Daoy (cell line): ENCODE data around the gene STOX1. TPM values are rescaled to one million over a fixed set of nuclear protein-coding genes. Genes with fewer than 3 reads are reported as not detected.
"Not testable (repeated sequence)": the region's sequence is repeated elsewhere in the genome, so short reads cannot be mapped to it uniquely, and the experiment has no call there.

Source experiments
- DNase-seq: peaks from one replicate; pipeline ENCODE4 v3.0.0-alpha.2; 2015; ENCODE audit warnings: low read depth
- total RNA-seq: library from RNA; depleted of rRNA; stranded (reverse); fragments of >200 nt; shearing (Covaris generic); gene quantifications from 2 replicates; pipeline ENCODE4 v1.2.3, GENCODE V29; 2014

Gene STOX1
- total RNA-seq, 1 experiment from 2014 or later = 3.0 TPM

DNA sequence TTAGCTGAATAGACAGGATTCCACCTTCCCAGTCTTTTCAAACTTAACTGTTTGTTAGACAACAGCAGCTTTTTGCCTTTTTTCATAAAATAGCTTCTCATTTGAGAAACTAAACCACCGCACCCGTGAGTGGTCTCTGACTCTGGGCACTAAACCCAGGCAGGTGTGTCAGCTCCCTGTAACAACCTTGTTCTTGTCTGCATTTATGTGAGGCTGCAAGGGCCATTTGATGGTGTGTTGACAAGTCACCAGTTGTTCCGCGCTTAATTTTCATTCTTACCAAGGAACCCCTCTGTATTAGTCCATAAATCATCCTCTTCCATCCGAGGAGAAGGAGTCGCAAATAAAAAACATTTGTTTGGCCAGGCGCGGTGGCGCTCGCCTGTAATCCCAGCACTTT, 1.5 kb downstream of the STOX1 start:
- no peak for DNase-seq

DNA sequence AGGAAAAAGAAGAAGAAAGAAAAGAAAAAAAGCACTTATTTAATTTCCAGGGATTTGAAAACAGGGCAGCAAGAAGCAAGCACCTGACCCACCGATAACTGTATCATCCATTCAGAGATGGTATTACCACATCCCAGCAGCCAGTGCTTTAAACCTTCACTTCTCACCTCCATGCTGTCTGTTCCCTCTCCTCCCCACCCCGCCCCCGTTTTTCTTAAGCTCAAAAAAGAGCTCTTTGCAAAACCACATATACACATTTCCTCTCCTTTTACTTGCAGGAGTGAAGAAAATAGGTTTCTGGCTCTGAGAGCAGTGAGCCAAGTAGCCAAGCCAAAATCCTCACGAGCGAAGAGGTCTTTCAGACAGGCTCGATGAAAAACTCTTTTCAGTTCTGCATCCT, 2.2 kb downstream of the STOX1 start:
- no peak for DNase-seq

DNA sequence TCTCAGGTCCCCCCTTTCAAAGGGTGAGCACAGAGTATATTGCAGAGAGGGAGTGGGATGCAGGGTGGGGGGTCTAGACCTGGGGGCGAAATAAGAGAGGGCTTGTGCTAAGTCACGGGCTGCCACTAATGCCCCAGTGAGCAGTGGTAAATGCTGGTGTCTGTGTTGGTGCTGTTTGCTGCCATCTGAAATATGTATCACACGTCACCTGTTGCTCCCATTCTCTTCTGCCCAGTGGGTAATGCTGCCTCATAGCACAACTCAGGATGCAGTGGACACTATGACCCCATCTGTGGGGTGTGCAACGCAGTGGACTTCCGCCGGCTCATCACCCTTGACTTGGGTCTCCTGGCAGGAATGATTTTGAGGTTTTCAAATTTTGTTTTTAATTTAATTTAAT, 2.6 kb downstream of the STOX1 start:
- DNase-seq = no peak

DNA sequence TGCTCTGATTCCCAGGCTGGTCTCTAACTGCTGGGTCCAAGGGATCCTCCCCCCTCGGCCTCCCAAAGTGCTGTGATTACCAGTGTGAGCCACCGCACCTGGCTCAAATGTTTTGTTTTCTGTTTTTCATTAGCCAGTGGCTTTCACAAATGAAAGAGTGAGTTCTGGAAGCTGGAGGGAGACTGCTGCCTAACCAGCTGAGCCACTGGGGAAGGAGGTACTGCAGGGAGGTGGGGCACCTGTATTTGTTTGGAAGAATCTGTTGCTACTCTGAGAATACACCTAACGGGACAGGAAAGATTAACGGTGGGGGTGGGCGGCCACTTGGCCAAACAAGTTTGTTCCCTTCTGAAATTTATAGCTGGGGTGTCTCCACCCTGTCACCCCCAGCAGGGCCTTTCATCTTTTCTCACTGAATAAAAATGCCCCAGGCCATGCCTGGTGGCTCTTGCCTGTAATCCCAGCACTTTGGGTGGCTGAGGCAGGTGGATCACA, 4.7 kb downstream of the STOX1 start:
- no peak for DNase-seq

DNA sequence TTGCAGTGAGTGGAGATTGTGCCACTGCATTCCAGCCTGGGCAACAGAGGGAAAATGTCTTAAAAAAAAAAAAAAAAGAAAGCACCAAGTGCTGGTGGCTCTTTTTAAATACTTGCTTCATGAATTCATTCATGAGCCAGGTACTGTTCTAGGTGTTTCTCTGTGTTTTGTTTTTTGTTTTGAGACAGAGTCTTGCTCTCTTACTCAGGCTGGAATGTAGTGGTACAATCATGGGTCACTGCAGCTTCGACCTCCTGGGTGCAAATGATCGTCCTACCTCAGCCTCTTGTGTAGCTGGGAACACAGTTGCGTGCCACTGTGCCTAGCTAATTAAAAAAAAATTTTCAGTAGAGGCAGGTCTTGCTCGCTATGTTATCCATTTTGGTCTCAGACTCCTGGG, 5.3 kb downstream of the STOX1 start:
- DNase-seq = no peak

DNA sequence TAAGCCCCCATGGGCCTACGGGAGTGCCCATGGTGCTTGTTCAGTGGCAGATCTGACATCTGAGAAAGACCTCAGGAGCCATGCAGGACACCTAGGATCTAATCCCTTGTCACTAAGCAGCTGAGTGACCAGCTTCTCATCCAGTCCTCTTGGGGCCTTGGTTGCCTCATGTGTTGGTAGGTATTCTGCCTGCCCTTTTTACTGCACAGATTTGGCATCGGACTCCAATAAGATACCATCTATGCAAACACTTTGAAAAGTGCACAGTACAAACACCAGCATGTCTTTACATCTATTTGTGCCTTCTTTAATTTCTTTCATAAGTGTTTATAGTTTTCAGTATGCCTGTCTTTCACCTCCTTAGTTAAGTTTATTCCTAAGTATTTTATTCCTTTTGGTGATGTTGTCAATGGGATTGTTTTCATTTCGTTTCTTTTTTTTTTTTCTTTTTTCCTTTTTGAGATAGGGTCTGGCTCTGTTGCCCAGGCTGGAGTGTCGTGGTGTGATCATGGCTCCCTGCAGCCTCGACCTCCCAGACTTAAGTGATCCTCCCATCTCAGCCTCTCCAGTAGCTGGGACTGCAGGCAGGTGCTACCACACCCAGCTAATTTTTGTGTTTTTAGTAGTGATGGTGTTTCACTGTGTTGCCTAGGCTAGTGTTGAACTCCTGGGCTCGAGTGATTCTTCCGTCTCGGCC, 10.4 kb downstream of the STOX1 start:
- DNase-seq = no peak

DNA sequence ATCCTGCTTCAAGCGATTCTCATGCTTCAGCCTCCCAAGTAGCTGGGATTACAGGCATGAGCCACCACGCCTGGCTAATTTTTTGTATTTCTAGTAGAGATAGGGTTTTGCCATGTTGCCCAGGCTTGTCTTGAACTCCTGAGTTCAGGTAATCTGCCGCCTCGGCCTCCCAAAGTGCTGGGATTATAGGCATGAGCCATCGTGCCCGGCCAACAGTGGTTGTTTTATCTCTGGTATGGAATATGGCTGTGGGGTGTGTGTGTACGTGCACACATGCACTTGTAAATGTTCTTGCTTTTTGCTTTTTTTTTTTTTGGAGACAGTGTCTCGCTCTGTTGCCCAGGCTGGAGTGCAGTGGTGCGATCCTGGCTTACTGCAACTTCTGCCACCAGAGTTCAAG, 13.3 kb downstream of the STOX1 start:
- DNase-seq = not testable (repeated sequence)

DNA sequence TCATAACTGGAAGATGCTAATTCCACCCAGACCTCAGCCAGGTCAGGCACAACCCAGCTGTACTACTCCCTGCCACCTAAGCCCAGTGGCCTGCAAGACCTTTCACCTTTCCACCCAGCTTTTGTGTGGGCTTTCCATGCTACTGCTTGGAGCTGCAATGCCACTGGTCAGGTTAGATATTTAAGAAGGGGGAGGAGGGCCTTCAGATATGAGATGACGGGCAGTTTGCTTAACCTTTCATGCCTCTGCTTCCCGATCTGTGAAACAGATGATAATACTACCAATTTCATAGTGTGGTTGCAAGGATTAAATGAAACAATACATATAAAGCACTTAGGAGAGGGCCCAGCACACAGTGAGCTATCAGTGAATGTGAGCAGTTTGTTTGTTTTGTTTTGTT, 20.9 kb downstream of the STOX1 start:
- no peak for DNase-seq

DNA sequence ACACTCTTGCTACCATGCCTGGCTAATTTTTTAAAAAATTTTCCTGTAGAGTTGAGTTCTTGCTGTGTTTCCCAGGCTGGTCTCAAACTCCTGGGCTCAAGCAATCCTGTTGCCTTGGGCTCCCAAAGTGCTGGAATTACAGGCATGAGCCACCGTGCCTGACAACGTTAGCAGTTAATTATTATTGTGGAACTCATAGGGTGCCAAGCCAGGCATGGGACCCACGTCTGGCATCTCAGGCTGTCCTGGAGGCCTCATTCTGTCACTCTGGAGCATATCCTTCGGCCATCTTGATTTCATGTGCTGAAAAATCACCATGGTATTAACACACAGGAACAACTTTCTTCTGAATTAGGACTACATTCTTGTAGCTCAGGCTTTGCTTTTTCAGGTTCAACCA, 21.5 kb downstream of the STOX1 start:
- DNase-seq = no peak

DNA sequence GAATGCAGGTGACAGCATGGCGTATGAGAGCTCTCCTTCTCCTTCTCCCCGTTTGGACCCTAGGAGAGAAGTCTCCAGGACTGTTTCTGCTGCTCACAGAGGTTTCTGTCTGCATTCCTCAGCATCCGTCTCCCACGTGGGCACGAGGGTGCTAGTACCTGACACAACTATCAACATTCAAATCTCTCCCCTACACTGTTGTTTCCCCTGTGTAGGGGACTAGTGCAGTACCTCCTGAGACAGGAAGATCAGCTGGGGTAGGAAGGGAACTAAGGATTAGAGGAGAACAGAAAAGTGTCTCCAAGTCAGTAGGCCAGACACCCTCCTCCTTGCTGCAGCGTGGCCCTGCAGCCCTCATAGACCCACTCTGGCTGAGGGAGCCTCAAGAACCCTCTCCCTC, 29.0 kb downstream of the STOX1 start:
- no peak for DNase-seq

DNA sequence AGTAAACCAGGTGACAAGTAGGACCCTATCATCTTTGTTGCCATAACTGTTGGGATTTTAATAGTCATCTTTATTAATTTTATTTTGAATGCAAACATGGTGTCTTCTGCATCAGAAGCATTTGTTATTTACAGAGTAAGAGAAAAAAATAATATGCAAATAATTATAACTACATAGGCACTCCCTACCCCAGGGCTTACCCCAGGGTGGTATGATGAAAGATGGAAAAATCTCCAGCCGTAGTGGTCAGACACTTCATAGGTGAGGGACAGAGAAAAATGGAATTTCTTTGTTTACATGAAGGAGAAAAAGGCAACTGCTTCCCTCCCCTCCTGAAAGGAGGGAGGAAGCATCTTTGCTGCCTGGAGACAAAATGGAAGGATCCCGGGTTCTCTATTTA, 29.7 kb downstream of the STOX1 start:
- no peak for DNase-seq

DNA sequence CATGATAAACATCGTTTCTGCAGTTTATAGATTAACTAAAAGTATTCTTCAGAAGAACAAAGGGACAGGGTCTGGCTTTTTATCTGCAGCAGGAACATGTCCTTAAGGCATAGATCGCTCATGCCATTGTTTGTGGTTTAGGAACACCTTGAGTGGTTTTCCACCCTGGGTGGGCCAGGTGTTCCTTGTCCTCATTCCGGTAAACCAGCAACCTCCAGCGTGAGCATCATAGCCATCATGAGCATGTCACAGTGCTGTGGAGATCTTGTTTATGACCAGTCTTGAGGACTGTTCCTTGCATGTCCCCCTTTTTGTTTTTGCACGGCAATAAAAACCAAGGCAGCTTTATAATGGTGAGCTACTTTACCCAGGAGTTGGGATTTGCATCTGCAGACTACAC, 33.9 kb downstream of the STOX1 start:
- no peak for DNase-seq

DNA sequence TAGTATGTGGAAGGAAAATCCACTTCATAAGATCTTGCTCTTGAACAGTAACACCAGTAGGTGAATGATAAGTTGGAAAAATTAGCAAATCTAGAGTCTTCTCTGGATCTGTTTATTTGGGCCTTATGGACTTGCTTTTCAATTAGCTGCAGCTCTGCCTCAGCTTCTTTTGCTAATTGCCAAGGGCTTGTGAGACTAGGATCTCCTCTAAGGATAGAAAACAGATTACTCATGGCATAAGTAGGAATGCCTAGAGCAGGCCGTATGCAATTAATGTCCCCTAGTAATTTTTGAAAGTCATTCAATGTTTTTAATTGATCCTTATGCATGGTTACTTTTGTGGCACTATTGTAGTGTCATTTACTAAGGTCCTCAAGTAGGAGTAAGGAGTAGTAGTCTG, 37.3 kb downstream of the STOX1 start:
- no peak for DNase-seq

DNA sequence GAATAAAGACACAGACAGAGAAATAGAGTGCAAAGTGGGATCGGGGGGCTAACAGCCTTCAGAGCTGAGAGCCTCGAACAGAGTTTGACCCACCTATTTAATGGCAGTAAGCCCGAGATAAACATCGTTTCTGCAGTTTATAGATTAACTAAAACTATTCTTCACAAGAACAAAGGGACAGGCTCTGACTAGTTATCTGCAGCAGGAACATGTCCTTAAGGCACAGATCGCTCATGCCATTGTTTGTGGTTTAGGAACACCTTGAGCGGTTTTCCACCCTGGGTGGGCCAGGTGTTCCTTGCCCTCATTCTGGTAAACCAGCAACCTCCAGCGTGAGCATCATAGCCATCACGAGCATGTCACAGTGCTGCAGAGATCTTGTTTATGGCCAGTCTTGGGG, 40.8 kb downstream of the STOX1 start:
- not testable (repeated sequence) for DNase-seq

DNA sequence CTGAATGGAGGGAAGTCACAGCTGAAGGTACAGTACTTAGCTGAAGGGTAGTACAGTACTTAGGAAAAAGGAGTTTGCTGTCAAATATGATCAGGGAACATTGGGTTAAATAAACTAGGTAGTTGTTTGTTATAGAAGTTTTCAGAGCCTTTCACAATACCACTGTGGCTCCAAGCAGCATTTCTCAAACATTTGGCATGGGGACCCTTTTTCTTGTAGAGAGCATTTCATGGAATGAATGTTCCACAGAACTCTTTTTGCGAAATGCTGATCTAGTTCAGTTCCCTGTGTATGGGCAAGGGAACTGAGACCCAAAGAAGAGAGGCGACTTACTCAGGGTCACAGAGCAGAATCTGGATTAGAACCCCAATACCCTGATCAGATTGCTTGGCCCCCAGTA, 42.3 kb downstream of the STOX1 start:
- no peak for DNase-seq

DNA sequence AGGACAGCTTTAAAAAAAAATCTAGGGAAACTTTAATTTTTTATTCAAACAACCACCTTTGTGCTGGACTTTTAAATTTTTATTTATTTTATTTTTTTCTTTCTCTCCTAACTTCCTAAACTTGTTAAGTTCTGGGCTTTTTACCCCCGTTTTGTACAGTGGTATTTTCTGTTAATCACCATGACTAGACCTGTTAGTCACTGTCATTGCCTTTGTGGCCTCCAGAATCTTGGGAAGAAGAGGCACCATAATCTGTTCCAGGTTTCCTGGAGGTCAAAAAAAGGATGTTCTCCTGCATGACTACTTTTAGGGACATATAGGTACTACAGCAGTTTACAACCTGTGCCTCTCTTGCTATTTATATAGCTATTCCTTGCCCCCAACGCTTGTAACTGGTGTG, 42.7 kb downstream of the STOX1 start:
- DNase-seq = no peak

DNA sequence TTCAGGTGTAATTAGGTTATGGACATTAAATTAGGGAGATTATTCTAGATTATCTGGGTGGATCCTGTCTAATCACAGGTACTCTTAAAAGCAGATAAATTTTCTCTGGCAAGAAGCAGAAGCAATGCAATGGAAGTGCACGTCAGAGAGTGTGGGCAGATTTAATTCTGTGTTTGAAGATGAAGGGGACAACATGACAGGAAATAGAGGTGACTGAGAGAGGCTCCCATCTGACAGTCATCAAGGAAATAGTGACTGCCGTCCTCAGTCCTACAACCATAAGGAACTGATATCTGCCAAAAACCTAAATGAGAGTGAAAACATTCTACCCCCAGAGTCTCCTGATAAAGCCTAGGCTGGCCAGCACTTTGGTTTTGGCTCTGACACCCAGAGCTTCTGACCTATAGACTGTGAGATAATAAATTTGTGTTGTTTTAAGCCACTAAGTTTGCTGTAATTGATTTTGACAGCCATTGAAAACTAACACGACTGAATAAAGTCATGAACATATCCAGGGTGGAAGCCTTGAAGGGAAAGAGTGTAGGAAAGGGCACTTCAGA, 43.3 kb downstream of the STOX1 start:
- DNase-seq = peak; percentile 2

DNA sequence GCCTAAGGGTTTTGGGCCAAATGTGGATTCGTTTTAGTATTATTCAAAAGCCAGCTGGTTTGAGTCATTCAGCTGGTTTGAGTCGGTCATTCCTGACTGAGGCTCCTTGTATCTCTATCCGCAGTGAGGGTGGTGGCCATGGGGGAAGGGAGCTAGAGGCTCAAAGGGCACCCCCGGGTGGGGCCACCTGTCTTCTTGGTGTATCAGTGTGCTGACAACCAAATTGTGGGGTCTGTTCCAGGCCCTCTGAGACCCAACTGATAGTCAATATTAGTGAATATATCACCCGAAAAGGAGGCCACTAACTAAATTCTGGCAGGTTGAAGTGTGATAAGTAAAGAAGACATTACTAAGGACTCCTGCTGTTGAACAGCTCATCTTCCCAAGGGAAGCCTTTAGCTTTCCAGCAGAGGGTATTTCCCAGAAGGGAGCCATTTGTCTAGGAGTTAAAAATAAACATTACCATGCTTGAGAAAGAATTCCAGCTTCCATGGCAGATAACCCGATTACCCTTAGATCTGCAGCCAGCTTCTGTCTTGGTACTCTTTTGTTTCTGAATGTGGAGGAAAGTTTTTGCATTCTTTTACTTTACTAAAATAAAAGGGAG, 43.9 kb downstream of the STOX1 start:
- DNase-seq = peak; percentile 59

DNA sequence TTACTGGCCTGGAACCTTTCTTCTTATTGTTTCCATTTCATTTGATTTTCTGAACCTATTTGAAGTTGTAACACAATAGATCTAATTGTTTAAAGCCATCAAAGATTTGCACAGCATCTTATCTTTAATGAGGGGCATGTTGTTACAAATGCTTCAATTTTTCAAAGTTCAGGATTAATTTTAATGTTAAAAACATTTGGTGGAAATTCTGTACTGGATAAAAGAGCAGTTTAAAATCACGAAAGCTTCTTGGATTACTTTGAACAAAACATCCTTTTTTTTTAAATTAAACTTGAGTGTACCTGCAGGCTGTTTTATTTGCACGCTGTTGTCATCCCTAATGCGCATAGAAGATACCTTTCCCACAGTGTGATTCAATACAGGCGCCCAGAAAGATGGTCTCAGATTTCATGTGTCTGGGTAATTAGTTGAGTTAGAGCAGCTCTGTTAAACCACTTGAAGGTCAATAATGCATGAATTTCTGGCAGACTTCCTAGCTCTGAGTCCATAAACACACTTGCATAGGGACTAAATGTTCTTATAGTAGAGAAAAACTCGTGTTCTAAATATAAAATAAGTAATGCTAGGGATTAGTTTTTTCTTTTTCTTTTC, 44.5 kb downstream of the STOX1 start:
- DNase-seq = peak; percentile 83

DNA sequence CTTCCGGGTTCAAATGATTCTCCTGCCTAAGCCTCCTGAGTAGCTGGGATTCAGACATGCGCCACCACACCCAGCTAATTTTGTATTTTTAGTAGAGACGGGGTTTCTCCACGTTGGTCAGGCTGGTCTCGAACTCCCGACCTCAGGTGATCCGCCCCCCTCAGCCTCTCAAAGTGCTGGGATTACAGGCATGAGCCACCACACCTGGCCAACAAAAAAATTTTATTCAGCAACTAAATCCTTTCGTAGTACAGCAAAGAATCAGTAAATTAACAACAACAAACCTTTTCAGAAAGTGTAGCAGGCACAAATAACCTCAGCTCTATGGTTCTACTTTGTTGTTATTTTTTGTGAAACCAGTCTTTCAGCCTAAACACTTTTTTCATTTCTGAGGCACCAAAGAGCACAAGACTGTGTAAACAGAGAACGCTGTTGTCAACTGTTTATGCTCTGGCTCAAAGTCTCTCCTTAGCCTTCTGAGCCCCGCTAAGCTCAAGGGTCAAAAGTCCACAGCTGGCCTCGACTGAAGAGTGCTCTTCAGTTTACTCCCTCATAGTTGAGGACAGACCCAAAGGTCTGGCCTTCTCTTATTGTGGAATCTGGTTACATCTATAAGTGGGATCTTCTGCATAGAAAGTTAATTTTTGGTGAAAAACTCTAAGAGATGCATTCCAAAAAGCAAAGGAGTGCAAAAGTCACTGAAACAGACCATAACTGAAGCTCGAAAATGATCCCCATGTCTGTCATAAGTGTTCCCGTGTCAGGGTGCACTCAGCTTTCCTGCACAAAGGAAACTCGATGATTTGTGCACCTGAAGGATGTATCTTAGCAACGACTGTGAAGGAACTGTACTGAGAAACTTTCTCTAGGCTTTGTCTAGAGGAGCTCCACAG, 49.2 kb downstream of the STOX1 start:
- no peak for DNase-seq

DNA sequence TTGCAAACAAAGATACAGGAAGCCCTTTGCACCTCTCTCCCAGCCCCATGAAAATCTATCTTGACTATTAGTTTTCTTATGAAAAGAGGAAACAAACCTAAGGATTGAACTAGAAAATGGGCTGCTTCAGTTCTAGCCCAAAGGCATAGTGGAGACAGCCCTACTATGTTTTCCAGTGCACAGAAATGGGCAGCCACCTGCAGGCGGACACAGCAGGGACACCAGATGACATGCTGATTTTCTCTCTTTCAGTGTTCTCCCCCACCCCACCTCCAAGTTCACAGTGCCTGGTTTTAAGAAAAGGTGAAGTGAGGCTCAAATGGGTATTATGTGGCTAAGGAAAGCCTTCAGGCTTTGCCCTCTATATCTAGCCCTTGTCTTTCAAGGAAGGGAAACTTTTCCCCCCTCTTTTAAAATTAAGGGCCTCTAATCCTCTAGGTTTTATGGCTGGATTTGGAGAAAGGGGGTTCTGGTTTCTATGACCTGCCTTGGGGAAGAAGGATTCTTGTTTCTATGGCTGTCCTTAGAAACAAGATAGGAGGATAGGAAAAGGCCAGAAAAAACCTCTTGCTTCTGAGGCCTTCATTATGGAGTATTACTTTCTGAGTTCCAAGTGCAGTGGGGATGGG, 50.3 kb downstream of the STOX1 start:
- no peak for DNase-seq

DNA sequence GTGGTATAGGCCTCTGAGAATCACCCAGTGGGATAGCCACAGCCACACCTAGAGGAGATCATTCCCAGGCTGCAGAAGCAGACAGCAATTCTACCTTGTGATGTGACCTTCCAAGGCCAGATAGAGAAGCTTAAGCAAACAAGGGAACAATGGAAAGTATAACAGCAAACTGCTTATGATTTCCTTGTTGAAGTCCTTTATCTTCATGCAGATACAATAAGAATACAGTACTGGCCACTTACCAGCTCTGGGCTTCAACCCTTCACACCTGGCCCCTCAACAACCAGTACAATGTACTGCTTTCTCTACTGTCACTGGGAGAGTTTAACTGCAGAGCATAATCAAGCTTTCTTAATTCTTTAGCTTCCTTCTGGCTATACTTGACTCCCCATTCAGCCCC, 51.2 kb downstream of the STOX1 start:
- no peak for DNase-seq
